Activated CD4-positive, alpha-beta T cell treated with anti-CD3 and anti-CD28 coated beads, Interleukin-2, amount 50 U/mL, for 48 hours (primary cell): ENCODE results near the gene AKNA.

ENCODE experiments used
- DNase-seq, 2 experiments: peaks; one replicate each; pipeline ENCODE4 v3.0.0-alpha.2; 2020

The AKNA gene

DNA sequence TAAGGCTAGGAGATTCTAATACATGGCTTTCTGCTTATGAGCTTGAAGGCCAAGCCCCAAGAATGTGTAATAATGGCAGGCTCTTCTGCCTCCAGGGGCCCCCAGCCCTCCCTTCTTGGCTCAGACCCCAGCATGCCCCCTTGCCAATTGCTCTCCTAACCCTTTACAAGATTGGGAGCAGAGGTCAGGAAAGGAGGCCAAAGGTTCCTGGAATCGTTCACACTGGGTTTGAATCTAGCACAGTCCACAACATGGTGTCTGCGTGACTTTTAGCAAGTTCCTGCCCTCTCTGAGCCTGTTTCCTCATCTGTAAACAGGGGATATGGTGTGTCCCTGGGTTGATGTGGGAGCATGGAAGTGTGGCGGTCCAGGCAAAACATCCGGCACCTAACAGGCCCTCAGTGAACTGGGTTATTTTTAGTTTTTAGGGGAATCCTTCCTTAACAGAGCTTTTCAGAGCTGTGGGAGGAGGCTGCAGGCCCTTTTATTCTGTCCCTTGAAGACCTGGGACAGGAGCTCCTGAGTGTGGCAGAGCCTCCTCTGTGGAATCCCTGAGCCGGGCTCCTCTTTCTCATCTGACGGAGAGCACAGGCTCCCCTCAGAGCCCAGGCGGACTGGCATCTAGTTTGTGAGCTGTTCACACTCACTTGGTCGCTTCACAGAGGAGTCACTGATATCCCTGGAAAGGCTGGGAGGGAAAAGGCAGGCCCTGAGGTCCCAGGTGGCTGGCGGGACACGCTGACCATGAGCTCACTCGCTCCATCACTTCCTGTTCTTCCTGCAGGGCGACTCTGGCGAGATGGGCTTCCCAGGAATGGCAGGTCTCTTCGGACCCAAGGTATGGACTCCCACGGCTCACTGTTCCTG lies 88.3 kb downstream of the AKNA start:
- DNase-seq, result no peak

DNA sequence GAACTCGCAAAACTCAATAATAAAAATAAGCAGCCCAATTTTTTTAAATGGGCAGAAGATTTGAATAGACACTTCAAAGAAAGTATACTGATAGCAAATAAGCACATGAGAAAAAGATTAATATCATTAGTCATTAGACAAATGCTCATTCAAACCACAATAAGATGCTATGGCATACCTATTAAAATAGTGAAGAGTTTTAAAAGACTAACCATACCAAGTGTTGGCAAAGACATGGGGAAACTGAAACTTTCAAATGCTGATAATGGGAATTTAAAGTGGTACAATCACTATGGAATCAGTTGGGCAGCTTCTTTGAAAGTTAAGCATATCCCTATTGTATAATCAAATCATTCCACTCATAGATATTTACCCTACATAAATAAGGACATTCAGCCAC lies 91.4 kb downstream of the AKNA start:
- no peak for DNase-seq

DNA sequence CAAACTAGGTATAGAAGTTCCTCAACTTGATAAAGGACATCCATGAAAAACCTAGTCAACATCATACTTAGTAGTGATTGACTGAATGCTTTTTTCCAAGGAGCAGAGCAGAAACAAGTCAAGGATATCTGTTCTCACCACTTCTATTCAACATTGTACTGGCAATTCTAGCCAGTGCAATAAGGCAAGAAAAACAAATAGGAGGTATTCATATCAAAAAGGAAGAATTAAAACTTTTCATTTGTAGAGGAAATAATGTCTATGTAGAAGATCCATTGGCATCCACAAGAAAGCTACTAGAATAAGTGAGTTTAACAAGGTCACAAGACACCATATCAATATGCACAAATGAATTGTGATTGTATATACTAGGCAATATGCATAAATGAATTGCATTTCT lies 93.1 kb downstream of the AKNA start:
- no peak for DNase-seq

DNA sequence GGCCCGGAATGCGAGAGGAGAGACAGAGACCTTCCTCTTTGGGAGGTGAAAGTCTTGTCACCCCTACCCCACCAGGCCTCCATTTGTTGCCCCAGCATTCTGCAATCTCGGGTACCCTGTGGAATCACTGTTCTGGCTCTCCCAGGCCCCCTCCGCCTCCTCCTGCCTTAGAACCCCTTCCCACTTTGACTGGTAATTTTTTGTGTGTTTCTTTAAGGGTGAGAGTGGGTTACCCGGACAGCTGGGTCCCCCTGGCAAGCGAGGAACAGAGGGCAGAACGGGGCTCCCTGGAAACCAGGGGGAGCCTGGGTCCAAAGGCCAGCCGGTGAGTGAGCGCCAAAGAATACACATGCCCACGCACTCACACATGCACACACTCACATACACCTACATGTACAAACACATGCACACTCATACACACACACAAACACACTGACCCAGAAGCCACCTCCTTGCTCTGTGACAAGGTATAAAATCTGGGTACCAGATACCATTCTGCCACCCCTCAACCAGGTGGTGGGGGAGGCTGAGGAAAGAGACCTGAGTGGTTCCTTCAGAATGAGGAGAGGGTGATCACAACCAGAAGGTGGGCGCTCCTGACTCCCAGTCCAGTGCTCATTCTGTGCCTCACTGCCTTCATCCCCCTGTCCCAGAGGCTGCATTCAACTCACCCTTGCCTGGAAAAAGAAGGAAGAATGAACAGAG lies 95.7 kb downstream of the AKNA start:
- DNase-seq, result no peak

GRCh38 chr9:114291064-114291474 lies 96.7 kb downstream of the AKNA start:
- peak; percentile 78 to 82 for DNase-seq

DNA sequence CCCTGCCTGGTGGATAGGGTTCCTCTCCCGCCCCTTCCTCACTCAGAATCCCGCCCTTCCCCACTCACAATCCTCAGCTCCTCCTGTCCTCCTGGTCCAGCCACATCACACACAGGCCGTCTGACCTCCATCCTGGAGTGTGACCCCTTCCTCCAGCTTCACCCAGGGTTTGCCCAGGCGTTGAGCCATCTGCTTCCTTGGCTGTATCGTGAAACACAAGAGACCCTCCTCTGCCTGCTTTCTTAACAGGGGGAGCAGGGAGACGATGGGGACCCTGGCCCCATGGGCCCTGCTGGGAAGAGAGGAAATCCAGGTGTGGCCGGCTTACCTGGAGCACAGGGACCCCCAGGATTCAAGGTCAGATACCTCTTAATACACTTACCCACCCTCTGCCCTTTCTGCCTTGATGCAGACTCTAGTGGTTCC lies 97.2 kb downstream of the AKNA start:
- DNase-seq, result no peak

DNA sequence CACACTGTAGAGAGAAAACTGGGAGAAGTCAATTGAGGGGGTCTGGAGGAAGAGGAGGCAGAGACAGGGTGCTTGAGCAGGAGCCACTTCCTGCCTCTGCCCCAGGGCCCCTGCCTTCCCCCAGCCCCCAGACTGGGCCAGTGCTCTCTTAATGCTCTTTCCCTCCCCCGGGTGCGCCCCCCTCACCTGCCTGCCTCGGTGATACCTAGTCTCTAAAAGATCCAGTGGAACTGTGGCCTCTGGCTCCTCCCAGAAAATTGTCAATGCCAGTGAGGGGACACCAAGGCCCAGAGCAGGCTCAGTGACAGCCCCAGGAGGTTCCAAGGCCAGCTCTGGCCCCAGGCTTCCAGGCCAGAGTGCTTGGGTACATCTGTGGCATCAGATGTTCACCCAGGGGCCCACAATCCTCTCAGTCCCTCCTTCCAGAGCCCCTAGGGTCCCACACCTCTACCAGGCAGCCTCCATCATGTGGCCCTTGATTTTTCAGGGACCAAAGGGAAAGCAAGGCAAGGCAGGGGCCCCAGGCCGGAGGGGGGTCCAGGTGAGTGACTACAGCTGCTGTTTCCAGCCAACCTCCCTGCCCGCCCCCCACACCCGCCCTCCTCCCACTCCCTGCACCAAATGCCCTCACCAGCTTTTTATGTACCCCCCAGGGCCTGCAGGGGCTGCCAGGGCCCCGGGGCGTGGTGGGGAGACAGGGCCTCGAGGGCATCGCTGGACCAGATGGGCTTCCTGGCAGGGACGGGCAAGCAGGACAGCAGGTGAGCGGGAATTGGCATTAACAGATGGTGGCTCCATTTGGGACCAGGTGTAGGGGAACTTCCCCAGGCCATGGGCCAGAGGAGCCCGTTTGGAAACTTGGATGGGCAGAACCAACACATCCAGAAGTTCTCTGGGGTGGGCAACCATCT lies 98.0 kb downstream of the AKNA start:
- no peak for DNase-seq

GRCh38 chr9:114289106-114289505 lies 98.7 kb downstream of the AKNA start:
- DNase-seq, result no peak

GRCh38 chr9:114288193-114289091 lies 99.3 kb downstream of the AKNA start:
- no peak for DNase-seq

GRCh38 chr9:114287763-114288192 lies 100.0 kb downstream of the AKNA start:
- DNase-seq, result no peak

DNA sequence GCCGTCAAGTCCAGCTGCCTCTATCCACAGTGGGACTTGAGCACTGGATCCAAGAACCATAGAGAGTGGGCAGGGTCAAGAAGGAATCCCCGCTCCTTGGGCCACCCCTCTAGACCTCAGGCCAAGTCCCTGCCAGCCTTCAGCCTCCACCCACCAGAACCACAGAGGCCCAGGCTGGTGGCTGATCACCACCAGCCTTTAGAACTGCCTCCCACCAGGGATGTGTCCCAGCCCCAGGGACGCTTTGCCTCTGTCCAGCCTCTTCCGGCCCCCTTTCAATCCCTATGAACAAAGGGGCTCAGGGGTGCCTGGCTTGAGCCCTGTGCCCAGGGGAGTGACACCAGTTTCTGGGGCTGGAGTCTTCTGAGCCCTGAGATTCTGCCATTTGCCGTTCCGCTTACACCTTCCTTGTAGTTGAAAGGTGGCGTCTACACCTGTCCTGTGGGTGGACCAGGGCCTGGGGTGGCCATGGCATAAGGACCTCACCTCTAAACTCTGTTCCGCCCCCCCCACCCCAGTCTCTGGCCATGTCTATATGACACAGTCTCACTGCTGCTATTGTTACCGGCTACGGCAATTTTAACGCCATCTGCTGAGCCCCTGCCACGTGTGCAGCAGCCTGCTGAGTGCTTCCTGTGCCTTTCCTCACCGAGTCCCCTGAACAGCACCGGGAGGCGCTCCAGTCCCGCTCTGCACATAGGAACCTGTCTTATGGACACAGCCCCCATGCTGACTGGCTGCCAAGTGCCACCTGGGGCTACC lies 100.6 kb downstream of the AKNA start:
- DNase-seq, result no peak

GRCh38 chr9:114286146-114286679 lies 101.6 kb downstream of the AKNA start:
- no peak for DNase-seq

- no peak for DNase-seq
Observed at GRCh38 chr9:114285166-114285867, 102.5 kb downstream of the AKNA start.

DNA sequence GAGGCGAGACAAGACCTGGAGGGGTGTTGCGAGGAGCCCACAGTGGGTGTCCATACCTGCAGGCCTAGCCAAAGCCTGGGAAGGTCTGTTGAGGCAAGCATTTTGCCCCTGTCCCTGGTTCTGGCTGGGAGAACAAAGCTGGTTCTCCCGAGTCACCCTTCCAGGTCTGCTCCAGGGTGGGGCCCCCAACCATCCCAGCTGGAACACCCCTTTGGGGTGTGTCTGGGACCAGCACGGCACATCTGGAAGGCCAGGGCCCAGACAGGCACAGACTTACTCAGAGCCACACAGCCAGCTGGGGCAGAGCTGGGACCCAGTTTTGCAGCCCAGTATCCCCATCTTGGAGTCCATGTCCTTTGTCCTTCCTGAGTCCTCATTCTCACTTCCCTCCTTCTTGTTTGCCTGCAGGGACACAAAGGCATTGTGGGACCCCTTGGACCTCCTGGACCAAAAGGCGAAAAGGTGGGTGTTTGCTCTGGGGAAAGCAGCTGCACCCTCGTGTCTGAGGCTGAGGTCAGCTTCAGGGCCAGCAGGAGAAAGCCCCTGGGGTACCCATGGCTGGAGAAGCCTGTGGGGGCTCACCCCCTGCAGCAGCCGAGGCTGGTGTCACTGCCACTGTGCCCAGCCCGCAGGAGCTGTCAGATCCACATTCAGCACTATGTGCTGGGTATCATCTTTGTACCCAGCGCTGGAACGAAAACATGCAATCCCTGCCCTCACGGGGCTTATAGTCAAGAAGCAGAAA lies 103.3 kb downstream of the AKNA start:
- no peak for DNase-seq
